ENCODE measurements around the gene SPDYE3. TPM values are rescaled to one million over a fixed set of nuclear protein-coding genes. Genes with fewer than 3 reads are reported as not detected.
A peak's percentile ranks its signal among the peaks of the same experiment; 100 is the strongest.

Gene SPDYE3
- total and polyA plus RNA-seq, 2 donors from 2014 or later: not detected

GRCh38 chr7:100352984-100353684 is 45.6 kb downstream of the SPDYE3 start:
- Histone ChIP-seq H3K9me3 (ENCODE audit: control insufficient read depth in 2 of 3, insufficient read depth in 1 of 3, low read length in 3 of 3) (no peaks in the 10 kb centered on the region), H3K4me1 (ENCODE audit: control insufficient read depth in 2 of 3, insufficient read depth in 2 of 3, low read depth in 1 of 3, low read length in 3 of 3) (no peaks in the 10 kb centered on the region), H3K36me3 (ENCODE audit: control insufficient read depth in 2 of 3, insufficient read depth in 3 of 3, low read length in 3 of 3) (peaks cover 0 to 38% (median 32%) of the 10 kb centered on the region in 3 donors), H3K9ac (ENCODE audit: low read length in 3 of 3) (no peak overlapping the region), H3K27ac (ENCODE audit: low read depth in 2 of 2, low read length in 2 of 2) (no peak overlapping the region), H3K4me3 (ENCODE audit: low read length in 3 of 3) (no peak overlapping the region), H3K27me3 (ENCODE audit: control insufficient read depth, insufficient read depth, low read length) (no peaks in the 10 kb centered on the region)
- DNase-seq (peak in 1 of 5 donors; percentile 27), FAIRE-seq (no peak)
- no peak for TF ChIP-seq CTCF (IDR thresholded peaks at IDR 0.05; ENCODE audit: borderline replicate concordance, extremely low read depth, insufficient read depth)
- intact Hi-C loops (cut with DNase I): no loop called here

- Histone ChIP-seq H3K9ac (ENCODE audit: low read length in 3 of 3) (no peak overlapping the region), H3K4me1 (ENCODE audit: control insufficient read depth in 2 of 3, insufficient read depth in 2 of 3, low read depth in 1 of 3, low read length in 3 of 3) (no peaks in the 10 kb centered on the region), H3K9me3 (ENCODE audit: control insufficient read depth in 2 of 3, insufficient read depth in 1 of 3, low read length in 3 of 3) (no peaks in the 10 kb centered on the region), H3K36me3 (ENCODE audit: control insufficient read depth in 2 of 3, insufficient read depth in 3 of 3, low read length in 3 of 3) (peaks cover 0 to 45% (median 34%) of the 10 kb centered on the region in 3 donors), H3K4me3 (ENCODE audit: low read length in 3 of 3) (no peak overlapping the region), H3K27ac (ENCODE audit: low read depth in 2 of 2, low read length in 2 of 2) (no peak overlapping the region), H3K27me3 (ENCODE audit: control insufficient read depth, insufficient read depth, low read length) (no peaks in the 10 kb centered on the region)
- FAIRE-seq: no peak
- TF ChIP-seq CTCF (IDR thresholded peaks at IDR 0.05; ENCODE audit: borderline replicate concordance, extremely low read depth, insufficient read depth): no peak
- intact Hi-C loops (cut with DNase I): no loop called here
- DNase-seq: peak in 1 of 5 donors; percentile 12
These were observed 46.3 kb downstream of the SPDYE3 start for GRCh38 chr7:100353685-100354330.

GRCh38 chr7:100356416-100357068 is 49.0 kb downstream of the SPDYE3 start:
- Histone ChIP-seq H3K9me3 (ENCODE audit: control insufficient read depth in 2 of 3, insufficient read depth in 1 of 3, low read length in 3 of 3) (no peaks in the 10 kb centered on the region), H3K36me3 (ENCODE audit: control insufficient read depth in 2 of 3, insufficient read depth in 3 of 3, low read length in 3 of 3) (peaks cover 0 to 54% (median 28%) of the 10 kb centered on the region in 3 donors), H3K27me3 (ENCODE audit: control insufficient read depth, insufficient read depth, low read length) (no peaks in the 10 kb centered on the region), H3K4me3 (ENCODE audit: low read length in 3 of 3) (no peak overlapping the region), H3K27ac (ENCODE audit: low read depth in 2 of 2, low read length in 2 of 2) (no peak overlapping the region), H3K9ac (ENCODE audit: low read length in 3 of 3) (no peak overlapping the region), H3K4me1 (ENCODE audit: control insufficient read depth in 2 of 3, insufficient read depth in 2 of 3, low read depth in 1 of 3, low read length in 3 of 3) (no peaks in the 10 kb centered on the region)
- FAIRE-seq (no peak), DNase-seq (peak in 1 of 5 donors; percentile 56)
- no peak for TF ChIP-seq CTCF (IDR thresholded peaks at IDR 0.05; ENCODE audit: borderline replicate concordance, extremely low read depth, insufficient read depth)
- intact Hi-C loops (cut with DNase I): no loop called here
